Glomerular visceral epithelial cell (primary cell): ENCODE measurements around the gene EFCAB11.

Experiments used
- DNase-seq: peaks from one replicate; pipeline ENCODE4 v3.0.0-alpha.2; 2016; ENCODE audit errors: extremely low spot score

Gene EFCAB11

GRCh38 chr14:89957376-89957775, 2.8 kb upstream of the EFCAB11 start:
- no peak for DNase-seq

- no peak for DNase-seq
Measured at GRCh38 chr14:89956661-89957009, 2.1 kb upstream of the EFCAB11 start.

- peak; percentile 98 for DNase-seq
Measured at GRCh38 chr14:89955745-89956660, 1.5 kb upstream of the EFCAB11 start, which contains the start of gene TDP1. Gene TDP1 (plus strand): TSS chr14:89955927. CDS start chr14:89963115, 7,188 bp downstream.

GRCh38 chr14:89955022-89955744, 653 bp upstream of the EFCAB11 start:
- no peak for DNase-seq

GRCh38 chr14:89953602-89954001, 928 bp downstream of the EFCAB11 start:
- no peak for DNase-seq

- no peak for DNase-seq
Measured at GRCh38 chr14:89952576-89952975, 2.0 kb downstream of the EFCAB11 start.

GRCh38 chr14:89947344-89947743, 7.2 kb downstream of the EFCAB11 start:
- DNase-seq = no peak

- DNase-seq = no peak
Measured at GRCh38 chr14:89941830-89942377, 12.6 kb downstream of the EFCAB11 start.

GRCh38 chr14:89936654-89937185, 17.8 kb downstream of the EFCAB11 start:
- no peak for DNase-seq

GRCh38 chr14:89933002-89933401, 21.5 kb downstream of the EFCAB11 start:
- no peak for DNase-seq

- DNase-seq = no peak
Measured at GRCh38 chr14:89927186-89927865, 27.2 kb downstream of the EFCAB11 start.

GRCh38 chr14:89926694-89927093, 27.8 kb downstream of the EFCAB11 start:
- DNase-seq = peak; percentile 17

- no peak for DNase-seq
Measured at GRCh38 chr14:89924268-89924667, 30.3 kb downstream of the EFCAB11 start.

GRCh38 chr14:89922031-89922907, 32.3 kb downstream of the EFCAB11 start:
- peak; percentile 85 for DNase-seq

- DNase-seq = no peak
Measured at GRCh38 chr14:89921346-89921745, 33.2 kb downstream of the EFCAB11 start.

- no peak for DNase-seq
Measured at GRCh38 chr14:89920056-89920455, 34.5 kb downstream of the EFCAB11 start.

- no peak for DNase-seq
Measured at GRCh38 chr14:89918721-89919120, 35.8 kb downstream of the EFCAB11 start.

GRCh38 chr14:89915114-89915878, 39.2 kb downstream of the EFCAB11 start:
- DNase-seq = peak; percentile 71

GRCh38 chr14:89912667-89913211, 41.8 kb downstream of the EFCAB11 start:
- DNase-seq = peak; percentile 93

- no peak for DNase-seq
Measured at GRCh38 chr14:89912221-89912620, 42.3 kb downstream of the EFCAB11 start.
